IMR-90 (cell line): ENCODE measurements around the gene SH3BP2. TPM values are rescaled to one million over a fixed set of nuclear protein-coding genes. Genes with fewer than 3 reads are reported as not detected.

ENCODE experiments used
- ATAC-seq: fragments of 200-7000 bp; cut with Tn5 transposase; 2 replicates; pipeline ENCODE4 v1.9.1; 2020; ENCODE audit warnings: low read depth, mild to moderate bottlenecking, moderate library complexity
- BruUV-seq: library from RNA; stranded (reverse); fragments of 400-500 nt; replicated peaks from 2 replicates; lab custom pipeline; 2021; lab: Mats Ljungman, UMichigan
- CTCF ChIA-PET: fragments of 300-600 bp; formaldehyde crosslinking; extraction: SDS; loops from one replicate; lab custom pipeline; 2021; ENCODE audit warnings: antibody characterized with exemption; lab: Yijun Ruan, JAX
- POLR2A ChIA-PET: fragments of 300-600 bp; sonication (Branson Sonifier 250); formaldehyde crosslinking; loops from one replicate; lab custom pipeline; 2022; ENCODE audit warnings: antibody characterized with exemption; ENCODE audit not compliant: unreplicated experiment; lab: Charles Lee
- DNase-seq: peaks from one replicate; pipeline ENCODE4 v3.0.0; 2013
- H2AFZ ChIP-seq: replicated peaks from 2 replicates; pipeline ENCODE3; 2013; ENCODE audit warnings: low read length, mild to moderate bottlenecking; ENCODE audit not compliant: poor library complexity
- H2AK5ac ChIP-seq: 2 replicates; pipeline ENCODE4 v1.6.1; 2013; ENCODE audit warnings: low read depth, low read length, inconsistent platforms
- H2AK9ac ChIP-seq: replicated peaks from 2 replicates; pipeline ENCODE3; 2013; ENCODE audit warnings: mild to moderate bottlenecking, low read depth, low read length, moderate library complexity; ENCODE audit not compliant: poor library complexity
- H2BK120ac ChIP-seq: 2 replicates; pipeline ENCODE4 v1.6.1; 2013; ENCODE audit warnings: low read depth, low read length, inconsistent platforms
- H2BK15ac ChIP-seq: 3 replicates; pipeline ENCODE4 v1.6.1; 2013; ENCODE audit warnings: low read depth, low read length, inconsistent platforms
- H2BK20ac ChIP-seq: 2 replicates; pipeline ENCODE4 v1.6.1; 2013; ENCODE audit warnings: low read depth, mild to moderate bottlenecking, inconsistent platforms, low read length, moderate library complexity
- H2BK5ac ChIP-seq: 2 replicates; pipeline ENCODE4 v1.6.1; 2013; ENCODE audit warnings: mild to moderate bottlenecking, low read depth, low read length, inconsistent platforms; ENCODE audit not compliant: poor library complexity, severe bottlenecking
- H3K14ac ChIP-seq: replicated peaks from 2 replicates; pipeline ENCODE4 v1.6.1; 2013; ENCODE audit warnings: low read depth, low read length, inconsistent platforms
- H3K18ac ChIP-seq: 2 replicates; pipeline ENCODE4 v1.6.1; 2013; ENCODE audit warnings: low read depth, low read length, control low read depth
- H3K23ac ChIP-seq: 2 replicates; pipeline ENCODE4 v1.6.1; 2013; ENCODE audit warnings: low read depth, low read length, inconsistent platforms
- H3K27ac ChIP-seq: 2 replicates; pipeline ENCODE4 v1.5.1; 2013; ENCODE audit warnings: mild to moderate bottlenecking, control low read depth, low read length; ENCODE audit not compliant: insufficient read depth
- H3K27me3 ChIP-seq: 2 replicates; pipeline ENCODE4 v1.6.1; 2013; ENCODE audit warnings: low read length; ENCODE audit not compliant: control insufficient read depth, insufficient read depth
- H3K36me3 ChIP-seq: 2 replicates; pipeline ENCODE4 v1.6.1; 2013; ENCODE audit warnings: low read length, mixed read lengths; ENCODE audit not compliant: control insufficient read depth, insufficient read depth
- H3K4ac ChIP-seq: 2 replicates; pipeline ENCODE4 v1.6.1; 2013; ENCODE audit warnings: low read depth, low read length, inconsistent platforms
- H3K4me1 ChIP-seq: 2 replicates; pipeline ENCODE4 v1.6.1; 2013; ENCODE audit warnings: low read length, mixed read lengths; ENCODE audit not compliant: control insufficient read depth, insufficient read depth
- H3K4me2 ChIP-seq: 2 replicates; pipeline ENCODE4 v1.6.1; 2013; ENCODE audit warnings: low read depth, mild to moderate bottlenecking, control low read depth, low read length, moderate library complexity
- H3K4me3 ChIP-seq: 2 replicates; pipeline ENCODE4 v1.5.1; 2013; ENCODE audit warnings: low read depth, mild to moderate bottlenecking, control low read depth, low read length, moderate library complexity; ENCODE audit not compliant: insufficient read depth
- H3K56ac ChIP-seq: 2 replicates; pipeline ENCODE4 v1.6.1; 2013; ENCODE audit warnings: low read length, inconsistent platforms; ENCODE audit not compliant: insufficient read depth; ENCODE audit errors: extremely low read depth
- H3K79me1 ChIP-seq, 2 experiments: 2 replicates each; pipeline ENCODE4 v1.6.1; 2013; ENCODE audit warnings: low read length in 2 of 2, inconsistent platforms in 1 of 2, low read depth in 1 of 2
- H3K9ac ChIP-seq: 2 replicates; pipeline ENCODE4 v1.6.1; 2013; ENCODE audit warnings: low read depth, low read length, control low read depth
- H3K9me1 ChIP-seq: 2 replicates; pipeline ENCODE4 v1.6.1; 2013; ENCODE audit warnings: low read length, inconsistent platforms; ENCODE audit not compliant: insufficient read depth
- H3K9me3 ChIP-seq: 2 replicates; pipeline ENCODE4 v1.6.1; 2013; ENCODE audit warnings: low read length; ENCODE audit not compliant: control insufficient read depth, insufficient read depth
- H4K20me1 ChIP-seq: 2 replicates; pipeline ENCODE4 v1.6.1; 2013; ENCODE audit warnings: low read length, inconsistent platforms; ENCODE audit not compliant: insufficient read depth
- H4K5ac ChIP-seq: 2 replicates; pipeline ENCODE4 v1.6.1; 2013; ENCODE audit warnings: mild to moderate bottlenecking, low read depth, low read length, control low read depth
- H4K8ac ChIP-seq, 2 experiments: 2 replicates each; pipeline ENCODE4 v1.6.1; 2013; ENCODE audit warnings: low read depth in 2 of 2, low read length in 2 of 2, control low read depth in 1 of 2, inconsistent platforms in 1 of 2
- H4K91ac ChIP-seq: 2 replicates; pipeline ENCODE4 v1.6.1; 2013; ENCODE audit warnings: low read depth, low read length, inconsistent platforms; ENCODE audit not compliant: insufficient read depth
- BHLHE40 ChIP-seq: fragments of 150-350 bp; IDR thresholded peaks from 2 replicates; pipeline ENCODE4 v1.6.1; 2016; ENCODE audit warnings: mild to moderate bottlenecking, low read depth, low read length
- CEBPB ChIP-seq: IDR thresholded peaks from 2 replicates; pipeline ENCODE4 v1.6.1; 2012; ENCODE audit warnings: low read depth, low read length, improper control_type of control experiment
- CHD1 ChIP-seq: IDR thresholded peaks from 2 replicates; pipeline ENCODE4 v1.6.1; 2012; ENCODE audit warnings: low read depth, low read length, improper control_type of control experiment
- CTCF ChIP-seq: conservative IDR thresholded peaks from 2 replicates; pipeline ENCODE4 v1.5.1; 2012; ENCODE audit warnings: mild to moderate bottlenecking, low read depth, low read length, improper control_type of control experiment
- FOS ChIP-seq: fragments of 150-350 bp; IDR thresholded peaks from 2 replicates; pipeline ENCODE4 v1.6.1; 2016; ENCODE audit warnings: low read depth, low read length
- MAFK ChIP-seq: IDR thresholded peaks from 2 replicates; pipeline ENCODE4 v1.6.1; 2012; ENCODE audit warnings: low read depth, low read length, improper control_type of control experiment
- MAZ ChIP-seq: IDR thresholded peaks from 2 replicates; pipeline ENCODE4 v1.6.1; 2012; ENCODE audit warnings: low read depth, mild to moderate bottlenecking, low read length, improper control_type of control experiment, moderate library complexity, borderline replicate concordance
- MXI1 ChIP-seq: IDR thresholded peaks from 2 replicates; pipeline ENCODE4 v1.6.1; 2012; ENCODE audit warnings: low read depth, mild to moderate bottlenecking, low read length, moderate library complexity, borderline replicate concordance
- NFE2L2 ChIP-seq: fragments of 150-350 bp; IDR thresholded peaks from 2 replicates; pipeline ENCODE4 v1.6.1; 2016; ENCODE audit warnings: low read depth, mild to moderate bottlenecking, low read length
- POLR2A ChIP-seq: IDR thresholded peaks from 2 replicates; pipeline ENCODE4 v1.6.1; 2012; ENCODE audit warnings: mild to moderate bottlenecking, low read depth, low read length
- RAD21 ChIP-seq: IDR thresholded peaks from 2 replicates; pipeline ENCODE4 v1.6.1; 2012; ENCODE audit warnings: low read length, improper control_type of control experiment
- RCOR1 ChIP-seq: IDR thresholded peaks from 2 replicates; pipeline ENCODE4 v1.6.1; 2012; ENCODE audit warnings: mild to moderate bottlenecking, low read length, improper control_type of control experiment; ENCODE audit not compliant: insufficient replicate concordance
- RFX5 ChIP-seq: IDR thresholded peaks from 2 replicates; pipeline ENCODE4 v1.8.0; 2012; ENCODE audit warnings: low read depth, mild to moderate bottlenecking, low read length, moderate library complexity
- WGBS, 2 experiments: methylation state at CpG; one replicate each; pipeline versions ENCODE4 v1.1.5 to v1.1.7; 2013; ENCODE audit warnings: missing lambda C conversion rate in 2 of 2; ENCODE audit not compliant: insufficient read length in 1 of 2; ENCODE audit errors: extremely low coverage in 2 of 2; 5-methylcytosine and 5-hydroxymethylcytosine counted together
- dilution Hi-C: fragments of 300-500 bp; cut with HindIII; formaldehyde crosslinking; loops from one replicate; pipeline ENCODE4 v1.14.3; 2018; ENCODE audit warnings: low sequenced_read_pairs; ENCODE audit not compliant: unreplicated experiment
- in situ Hi-C: fragments of 300-500 bp; cut with MboI; formaldehyde crosslinking; loops from 3 replicates; pipeline ENCODE4 v1.14.3; 2019; ENCODE audit warnings: low sequenced_read_pairs, inconsistent platforms, mixed read lengths
- intact Hi-C: fragments of 100-400 bp; cut with micrococcal nuclease; formaldehyde crosslinking; loops from 2 replicates; pipeline ENCODE4 v1.10.0; 2022
- polyA plus RNA-seq, 3 experiments: library from polyadenylated mRNA; depleted of rRNA; stranded (reverse); fragments of >200 nt; gene quantifications; 2 replicates each; pipeline ENCODE4 v1.2.3, GENCODE V29; 2012; ENCODE audit warnings: low replicate concordance in 1 of 3
- total RNA-seq: library from RNA; depleted of rRNA; stranded (reverse); fragments of >200 nt; gene quantifications from 2 replicates; pipeline ENCODE4 v1.2.3, GENCODE V29; 2012

SH3BP2 gene
- total and polyA plus RNA-seq, 2 of the 4 experiments (the other 2 are of a cell fraction) = 9.0 to 37.2 TPM

- no peak for TF ChIP-seq RFX5
Observed at GRCh38 chr4:2820216-2820982, 27.5 kb downstream of the SH3BP2 start (continued).

GRCh38 chr4:2822461-2823300 lies 29.8 kb downstream of the SH3BP2 start:
- Histone ChIP-seq H3K9me3 (no peaks in the 10 kb centered on the region), H3K23ac (no peak overlapping the region), H3K9ac (no peak overlapping the region), H3K18ac (no peak overlapping the region), H2AFZ (no peak overlapping the region), H2BK5ac (no peak overlapping the region), H3K4me1 (peaks cover 8% of the 10 kb centered on the region), H3K27me3 (no peaks in the 10 kb centered on the region), H4K20me1 (peaks cover 12% of the 10 kb centered on the region; the same call in 1 of the 2 replicates), H3K27ac (no peak overlapping the region), H2BK120ac (no peak overlapping the region), H3K79me1 (peaks cover 18 to 60% of the 10 kb centered on the region in 2 experiments), H3K4me3 (no peak overlapping the region), H3K14ac (no peak overlapping the region), H4K8ac (no peak overlapping the region), H4K91ac (no peak overlapping the region), H2BK20ac (no peak overlapping the region), H3K36me3 (peaks cover 65% of the 10 kb centered on the region), H4K5ac (no peak overlapping the region), H2BK15ac (no peak overlapping the region), H3K4me2 (no peak overlapping the region), H2AK9ac (no peak overlapping the region), H3K4ac (no peak overlapping the region), H3K9me1 (peaks cover 30% of the 10 kb centered on the region), H3K56ac (no peak overlapping the region), H2AK5ac (no peak overlapping the region)
- WGBS, 2 experiments = 95% methylated on average over 13 of the region's 23 CpGs; no CpG with 5 or more reads in 1 of the 2 experiments
- dilution Hi-C loops (no loop called here), in situ Hi-C loops (no loop called here), intact Hi-C loops (no loop called here)
- ChIA-PET CTCF (no interaction called here), POLR2A (interaction anchor here (0.6 kb wide), 1 partner anchor 30 kb away, joined by 3 read pairs; the partner anchor contains the start of gene SH3BP2)
- BruUV-seq = no TSS peak
- no peak for DNase-seq
- no peak for ATAC-seq
- TF ChIP-seq MAZ = no peak
- TF ChIP-seq RAD21 = no peak
- no peak for TF ChIP-seq CTCF
- TF ChIP-seq RCOR1 = no peak
- TF ChIP-seq RFX5 = no peak
- no peak for TF ChIP-seq FOS
- no peak for TF ChIP-seq MXI1
- TF ChIP-seq POLR2A = no peak
- no peak for TF ChIP-seq MAFK
- no peak for TF ChIP-seq CHD1
- TF ChIP-seq BHLHE40 = no peak
- no peak for TF ChIP-seq CEBPB
- no peak for TF ChIP-seq NFE2L2
